ENCODE data around the gene PLA2G12B. TPM values are rescaled to one million over a fixed set of nuclear protein-coding genes. Genes with fewer than 3 reads are reported as not detected.

PLA2G12B gene
- total and polyA plus RNA-seq, 2 experiments from 2014 or later = not detected

- no peak overlapping the region for H2AFZ ChIP-seq
- no peaks in the 10 kb centered on the region for H3F3A ChIP-seq (replicated peaks; ENCODE audit: low read depth)
- H3K79me2 ChIP-seq (replicated peaks; ENCODE audit: insufficient read depth) = no peaks in the 10 kb centered on the region
- H3K4me1 Mint-ChIP-seq = peaks cover 41% of the 10 kb centered on the region
- H3K4me3 Mint-ChIP-seq = peak overlapping the region; percentile 4; the same call in 1 of the 3 replicates
- no peaks in the 10 kb centered on the region for H3K36me3 ChIP-seq (ENCODE audit: insufficient read depth)
- TF ChIP-seq ETS1 (IDR thresholded peaks at IDR 0.05) = no peak
- TF ChIP-seq POLR2AphosphoS5 (IDR thresholded peaks at IDR 0.05; ENCODE audit: low read depth) = no peak
- no peaks in the 10 kb centered on the region for H3K27me3 Mint-ChIP-seq (ENCODE audit: insufficient read depth, low read depth, poor library complexity)
- no peak for DNase-seq (ENCODE audit: low spot score)
- no peak for ATAC-seq
- no peak overlapping the region for H3K4me2 ChIP-seq
- peaks cover 46% of the 10 kb centered on the region for H3K36me3 Mint-ChIP-seq (ENCODE audit: low read depth)
- H3K27ac Mint-ChIP-seq = peak overlapping the region; percentile 66; the same call in 1 of the 2 replicates
- H3K4me1 ChIP-seq (ENCODE audit: insufficient read depth) = peaks cover 27% of the 10 kb centered on the region
- H3K27ac ChIP-seq (ENCODE audit: low read depth) = no peak overlapping the region
- no peaks in the 10 kb centered on the region for H4K20me1 ChIP-seq (replicated peaks; ENCODE audit: insufficient read depth)
- H3K9me3 Mint-ChIP-seq = peaks cover 4% of the 10 kb centered on the region; the same call in 2 of the 3 replicates
- H3K27me3 ChIP-seq (ENCODE audit: insufficient read depth) = no peaks in the 10 kb centered on the region
- no peak overlapping the region for H3K4me3 ChIP-seq
- H3K9me2 ChIP-seq (ENCODE audit: insufficient read depth) = peaks cover 9% of the 10 kb centered on the region
Observed at GRCh38 chr10:72888151-72888638, 66.4 kb downstream of the PLA2G12B start.

GRCh38 chr10:72887043-72887442, 67.6 kb downstream of the PLA2G12B start:
- H4K20me1 ChIP-seq (replicated peaks; ENCODE audit: insufficient read depth) = no peaks in the 10 kb centered on the region
- no peaks in the 10 kb centered on the region for H3K79me2 ChIP-seq (replicated peaks; ENCODE audit: insufficient read depth)
- H3K4me3 ChIP-seq = peak overlapping the region; percentile 2
- ATAC-seq (peak; percentile 94), DNase-seq (ENCODE audit: low spot score) (peak; percentile 78)
- Mint-ChIP-seq H3K27me3 (ENCODE audit: insufficient read depth, low read depth, poor library complexity) (no peaks in the 10 kb centered on the region), H3K4me3 (peak overlapping the region; percentile 59), H3K36me3 (ENCODE audit: low read depth) (peaks cover 57% of the 10 kb centered on the region), H3K27ac (peak overlapping the region; percentile 85), H3K9me3 (peaks cover 13% of the 10 kb centered on the region), H3K4me1 (peaks cover 48% of the 10 kb centered on the region)
- no peaks in the 10 kb centered on the region for H3K27me3 ChIP-seq (ENCODE audit: insufficient read depth)
- H3F3A ChIP-seq (replicated peaks; ENCODE audit: low read depth) = no peaks in the 10 kb centered on the region
- TF ChIP-seq CREB1 (CRISPR knock-in tag; IDR thresholded peaks at IDR 0.05; ENCODE audit: low read depth) = 0 out of 2 replicates have a peak, but pooled peaks have one; percentile 26
- TF ChIP-seq STAT1 (IDR thresholded peaks at IDR 0.05; ENCODE audit: unreplicated experiment) = no peak
- 0 out of 2 replicates have a peak, but pooled peaks have one; percentile 10 for TF ChIP-seq NANOG (IDR thresholded peaks at IDR 0.05; ENCODE audit: borderline replicate concordance)
- TF ChIP-seq ZNF462 (CRISPR knock-in tag; IDR thresholded peaks at IDR 0.05) = peak; percentile 33; the same call in 1 of the 2 replicates
- H3K4me1 ChIP-seq (ENCODE audit: insufficient read depth) = peaks cover 27% of the 10 kb centered on the region
- peaks cover 9% of the 10 kb centered on the region for H3K9me2 ChIP-seq (ENCODE audit: insufficient read depth)
- no peaks in the 10 kb centered on the region for H3K36me3 ChIP-seq (ENCODE audit: insufficient read depth)
- no peak overlapping the region for H2AFZ ChIP-seq
- H3K4me2 ChIP-seq = peak overlapping the region; percentile 56
- H3K27ac ChIP-seq (ENCODE audit: low read depth) = peak overlapping the region; percentile 91
